GM12891 (cell line): ENCODE results near the gene LYVE1.

Experiments
- PAX5 ChIP-seq: IDR thresholded peaks from 2 replicates; pipeline ENCODE4 v1.6.1; 2011; ENCODE audit warnings: low read length, moderate library complexity, mild to moderate bottlenecking; ENCODE audit not compliant: insufficient read depth, severe bottlenecking
- POLR2A ChIP-seq: IDR thresholded peaks from 2 replicates; pipeline ENCODE4 v1.6.1; 2011; ENCODE audit warnings: low read depth, low read length, control low read depth
- POLR2AphosphoS5 ChIP-seq: IDR thresholded peaks from 2 replicates; pipeline ENCODE4 v1.6.1; 2011; ENCODE audit warnings: low read depth, low read length, control low read depth
- POU2F2 ChIP-seq: IDR thresholded peaks from 2 replicates; pipeline ENCODE4 v1.6.1; 2011; ENCODE audit warnings: low read depth, mild to moderate bottlenecking, control low read depth, low read length, moderate library complexity
- SPI1 ChIP-seq: IDR thresholded peaks from 2 replicates; pipeline ENCODE4 v1.6.1; 2011; ENCODE audit warnings: low read depth, low read length, control low read depth
- TAF1 ChIP-seq: IDR thresholded peaks from 2 replicates; pipeline ENCODE4 v1.6.1; 2011; ENCODE audit warnings: low read depth, low read length, control low read depth

GRCh38 chr11:10572533-10572932 is 4.1 kb upstream of the LYVE1 start:
- TF ChIP-seq POLR2AphosphoS5, result no peak
- TF ChIP-seq POLR2A, result no peak
- TF ChIP-seq TAF1, result no peak
- no peak for TF ChIP-seq PAX5
- TF ChIP-seq SPI1, result no peak
- no peak for TF ChIP-seq POU2F2
